DMS114 treated with DMSO at 0.1 percent for 48 hours (cell line): Measurements from ENCODE around the gene U2AF2.
A peak's percentile ranks its signal among the peaks of the same experiment; 100 is the strongest.

Source experiments
- DNase-seq: peaks from one replicate; lab custom pipeline; 2025; ENCODE audit not compliant: unreplicated experiment; lab: John Stamatoyannopoulos, UW

The U2AF2 gene

DNA sequence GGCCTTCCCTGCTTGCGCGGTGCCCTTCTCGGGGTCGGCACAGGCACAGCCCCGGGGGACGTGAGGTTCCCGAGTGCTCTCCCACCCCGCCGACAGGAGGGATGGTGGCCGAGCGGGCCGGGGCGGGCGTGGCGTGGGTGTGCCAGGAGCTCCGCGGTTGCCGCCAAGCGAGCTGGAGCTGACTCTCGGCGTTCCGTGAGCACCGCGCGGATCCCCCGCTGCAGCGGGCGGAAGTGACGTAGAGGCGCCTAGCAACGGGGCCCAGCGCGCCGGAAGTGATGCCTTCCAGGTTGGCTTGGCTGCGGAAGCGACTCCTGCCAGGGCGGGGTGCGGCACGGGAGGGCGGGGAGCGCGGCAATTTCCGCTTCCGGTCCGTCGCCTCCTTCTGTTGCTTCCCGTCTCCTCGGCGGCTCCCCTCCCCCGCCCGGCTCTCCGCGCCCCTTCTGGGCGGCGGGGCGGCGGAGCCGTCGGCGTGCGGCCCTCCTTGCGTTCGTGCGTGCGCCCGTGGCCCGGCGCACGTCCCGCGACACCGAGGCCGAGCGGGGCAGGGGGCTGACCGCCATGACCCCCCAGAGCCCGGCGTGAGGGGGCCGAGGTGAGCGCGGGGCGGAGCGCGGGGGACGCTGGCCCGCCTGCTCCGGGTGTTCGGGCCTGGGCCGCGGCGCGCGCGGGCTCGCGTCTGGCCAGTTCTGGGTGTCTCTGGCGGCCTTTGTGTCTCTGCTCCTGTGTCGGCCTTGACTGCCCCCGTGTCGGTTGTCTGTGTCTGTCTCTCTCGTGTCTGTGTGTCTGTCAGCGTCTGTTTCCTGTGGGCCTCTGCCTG, 20.2 kb downstream of the U2AF2 start, which contains the start of gene EPN1:
Gene EPN1, plus strand, starts transcription at position 386 of the 820 bp plus-strand sequence. CDS start 3,402 bp downstream, outside the sequence.
- peak; percentile 93 for DNase-seq

DNA sequence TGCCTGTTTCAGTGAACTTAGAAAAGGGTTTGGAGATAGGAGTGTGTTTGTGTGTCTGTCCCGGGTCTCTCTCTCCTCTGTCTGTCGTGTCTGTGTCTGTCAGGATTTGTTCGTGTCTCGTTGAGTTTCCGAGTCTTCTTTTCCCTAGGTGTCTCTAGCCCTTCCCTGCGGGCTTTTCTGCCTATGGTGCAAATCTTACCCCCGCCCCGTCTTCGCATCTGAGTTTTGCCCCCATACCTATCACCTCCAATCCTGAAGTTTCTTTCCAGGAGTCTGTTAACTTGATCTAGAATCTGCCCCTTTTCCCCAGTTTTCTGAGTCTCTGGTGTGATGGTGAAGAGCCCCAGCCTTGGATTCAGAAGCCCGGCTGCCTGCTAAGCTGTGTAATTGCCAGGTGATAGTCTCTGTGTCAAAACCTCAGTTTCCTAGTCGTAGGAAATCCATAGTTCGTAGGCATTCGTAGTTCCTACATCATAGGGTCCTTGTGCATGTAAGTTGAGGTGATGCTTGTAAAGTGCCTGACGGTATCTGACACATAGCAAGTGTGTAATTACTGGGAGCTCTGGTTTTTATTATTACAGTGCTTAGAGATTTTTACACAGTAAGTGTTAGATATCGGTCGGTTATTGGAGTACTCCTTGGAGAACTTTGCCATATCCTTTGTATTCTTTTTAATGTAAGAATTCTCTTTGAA, 21.0 kb downstream of the U2AF2 start:
- no peak for DNase-seq

DNA sequence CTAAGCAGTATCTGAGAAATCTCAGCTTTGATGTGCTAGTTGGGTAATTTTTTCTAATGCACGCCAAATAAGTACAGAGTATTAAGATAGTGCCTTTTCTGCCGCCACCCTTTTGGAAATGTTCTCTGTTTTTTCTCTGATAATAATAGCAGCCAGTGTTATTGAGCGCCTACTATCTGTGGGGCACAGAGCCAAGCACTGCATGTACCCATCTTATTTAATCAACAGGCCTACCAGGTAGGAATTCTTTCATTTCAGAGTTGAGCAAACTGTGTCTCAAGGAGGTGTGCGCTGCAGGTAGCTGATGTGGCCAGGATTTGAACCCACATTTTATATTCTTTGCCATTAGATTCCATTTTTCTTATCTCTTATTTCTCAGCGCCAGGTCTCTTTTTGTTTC, 21.5 kb downstream of the U2AF2 start:
- no peak for DNase-seq

DNA sequence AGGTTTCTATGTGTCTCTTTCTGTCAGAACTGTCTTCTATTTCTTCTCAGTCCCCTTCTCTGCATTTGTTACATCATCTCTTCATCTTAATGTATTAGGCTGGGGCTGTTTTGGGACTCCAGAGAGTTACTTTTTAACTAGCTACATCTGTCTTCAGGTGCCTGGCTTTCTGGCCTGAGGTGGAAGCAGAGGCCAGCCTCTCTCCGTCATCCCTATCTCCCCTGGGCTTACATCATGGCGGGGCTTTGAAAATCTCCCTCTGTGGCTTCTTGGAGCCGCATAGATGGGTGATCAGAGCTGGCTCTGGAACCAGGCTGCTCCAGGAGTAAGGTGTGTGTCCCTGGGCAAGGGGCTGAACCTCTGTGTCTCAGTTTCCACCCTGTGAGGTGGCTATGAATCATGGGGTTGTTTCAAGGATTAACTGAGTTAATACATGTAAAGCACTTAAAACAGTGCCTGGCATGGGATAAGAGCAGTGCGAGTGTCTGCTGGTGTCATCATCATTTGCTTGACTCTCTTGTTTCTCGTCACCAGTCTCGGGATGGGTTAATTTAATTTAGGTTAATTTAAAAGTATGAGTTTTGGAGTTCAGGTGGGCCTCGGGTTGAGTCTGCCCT, 22.2 kb downstream of the U2AF2 start:
- DNase-seq, result no peak

DNA sequence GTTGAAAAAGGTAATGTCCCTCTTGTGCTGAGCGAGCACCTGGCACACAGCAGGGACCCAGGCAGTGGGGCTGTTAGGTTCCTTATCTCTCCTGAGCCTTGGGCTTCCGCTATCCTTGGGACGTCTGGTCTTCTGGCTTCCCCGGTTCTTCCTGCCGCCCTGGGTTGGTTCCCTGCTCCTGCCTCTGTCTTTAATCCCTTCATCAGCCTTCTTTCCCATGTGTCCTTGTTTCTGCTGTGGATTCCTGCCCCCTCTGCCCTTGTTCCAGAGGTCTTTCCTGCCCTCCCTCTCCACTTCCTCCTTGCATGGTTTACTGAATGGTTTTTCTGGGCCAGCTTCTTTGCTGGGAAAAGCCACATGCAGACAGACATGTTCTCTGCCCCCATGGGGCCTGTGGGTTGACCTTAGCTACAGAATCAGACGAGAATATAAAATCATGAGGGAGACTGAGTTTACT, 22.8 kb downstream of the U2AF2 start:
- DNase-seq, result no peak

DNA sequence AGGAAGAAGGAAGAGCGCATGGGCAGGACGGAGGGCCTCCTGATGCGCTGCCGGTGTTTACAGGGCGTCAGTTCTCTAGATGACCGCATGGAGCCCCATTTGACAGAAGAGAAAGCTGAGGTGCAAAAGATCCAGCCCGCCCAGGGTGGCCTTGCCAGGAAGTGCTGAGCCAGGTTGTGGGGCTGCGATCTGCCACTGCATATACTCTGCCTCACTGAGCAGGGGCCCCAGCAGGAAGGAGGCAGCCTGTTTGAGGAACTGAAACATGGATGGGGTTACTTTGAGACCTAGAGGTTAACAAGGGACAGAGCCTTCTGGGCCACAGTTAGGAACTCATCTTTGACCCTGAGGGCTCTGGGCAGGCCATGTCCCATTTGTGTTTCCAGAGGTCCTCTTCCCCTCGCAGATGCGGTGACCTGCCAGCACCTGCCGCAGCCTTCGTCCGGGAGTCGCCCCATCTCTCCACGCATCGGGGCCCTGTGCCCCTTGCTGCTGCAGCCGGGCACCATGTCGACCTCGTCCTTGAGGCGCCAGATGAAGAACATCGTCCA, 23.4 kb downstream of the U2AF2 start:
- no peak for DNase-seq

DNA sequence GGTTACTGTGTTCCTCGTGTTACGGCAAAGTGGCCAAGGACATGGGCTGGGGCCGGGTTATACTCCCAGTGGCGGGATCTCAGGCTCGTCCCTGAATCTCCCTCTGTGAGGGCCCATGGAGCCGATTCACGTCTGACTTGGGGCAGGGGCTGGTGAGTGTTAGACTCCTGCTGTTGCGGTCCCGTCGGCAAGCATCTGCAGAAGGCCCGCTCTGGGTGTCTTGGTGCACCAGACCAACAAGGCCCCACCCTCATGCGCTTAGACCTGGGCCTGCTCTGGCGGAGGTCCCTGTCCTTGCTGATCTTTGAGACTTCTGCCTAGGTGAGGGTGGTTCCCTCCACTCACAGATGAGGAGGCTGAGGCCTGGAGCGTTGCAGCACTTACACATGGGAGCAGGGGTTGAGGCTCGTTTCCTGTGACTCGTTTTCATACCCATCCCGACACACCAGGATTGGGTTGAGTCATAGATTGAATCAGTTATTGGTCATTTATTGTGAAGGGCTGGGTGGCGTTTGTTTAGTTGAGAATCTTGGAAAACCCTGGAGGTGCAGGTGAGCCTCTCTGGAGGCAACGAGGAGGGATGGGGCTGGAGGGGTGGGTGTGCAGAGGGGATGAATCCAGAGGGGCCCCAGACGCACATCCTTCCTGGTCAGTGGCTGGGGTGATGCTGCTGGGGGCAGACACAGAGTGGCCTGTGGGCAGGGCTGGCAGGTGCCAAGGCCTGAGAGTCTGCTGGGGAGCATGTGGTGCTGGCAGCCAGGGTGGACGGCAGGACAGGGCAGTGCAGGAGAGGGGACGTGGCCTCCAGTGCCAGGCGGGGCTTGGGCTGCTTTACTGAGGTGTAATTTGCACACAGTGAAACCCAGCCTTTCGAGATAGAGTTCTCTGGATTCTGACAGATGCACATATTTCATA, 24.8 kb downstream of the U2AF2 start:
- no peak for DNase-seq

DNA sequence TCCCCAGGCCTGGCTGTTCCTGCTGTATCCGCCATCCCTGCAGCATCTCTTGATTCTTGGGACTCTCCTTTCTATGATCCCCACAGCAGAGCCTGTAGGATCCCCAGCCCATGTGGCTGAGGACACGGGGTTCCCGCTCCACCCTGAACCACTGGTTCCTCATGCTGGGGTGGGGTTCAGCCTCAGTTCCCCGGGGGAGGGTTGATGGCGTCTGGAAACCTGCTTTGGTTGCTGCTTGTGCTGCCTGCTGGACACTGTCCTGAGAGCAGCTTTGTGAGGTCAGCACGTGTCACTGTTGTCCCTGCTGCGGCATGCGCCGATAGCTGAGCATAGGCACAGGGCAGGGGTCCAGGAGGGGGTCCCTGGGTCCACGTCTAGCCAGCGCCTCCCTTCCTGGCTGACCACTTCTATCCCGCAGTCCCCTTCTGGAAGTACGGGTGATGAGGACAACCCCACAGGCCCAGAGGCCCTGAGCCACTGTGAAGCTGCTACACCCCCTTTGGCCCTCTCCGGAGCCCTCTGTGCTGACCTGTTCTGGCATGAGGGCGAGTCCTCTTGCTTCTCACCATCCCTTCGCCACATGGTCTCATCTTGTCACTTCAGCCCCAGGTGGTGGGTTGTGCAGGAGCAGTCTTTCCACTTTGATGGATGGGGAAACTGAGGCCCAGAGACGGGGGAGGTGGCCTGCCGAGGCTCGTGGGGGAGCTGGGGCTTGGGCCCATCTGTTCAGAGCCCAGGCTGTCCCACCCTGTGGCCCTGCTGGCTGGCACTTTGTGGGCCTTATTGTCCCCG, 25.7 kb downstream of the U2AF2 start:
- no peak for DNase-seq

DNA sequence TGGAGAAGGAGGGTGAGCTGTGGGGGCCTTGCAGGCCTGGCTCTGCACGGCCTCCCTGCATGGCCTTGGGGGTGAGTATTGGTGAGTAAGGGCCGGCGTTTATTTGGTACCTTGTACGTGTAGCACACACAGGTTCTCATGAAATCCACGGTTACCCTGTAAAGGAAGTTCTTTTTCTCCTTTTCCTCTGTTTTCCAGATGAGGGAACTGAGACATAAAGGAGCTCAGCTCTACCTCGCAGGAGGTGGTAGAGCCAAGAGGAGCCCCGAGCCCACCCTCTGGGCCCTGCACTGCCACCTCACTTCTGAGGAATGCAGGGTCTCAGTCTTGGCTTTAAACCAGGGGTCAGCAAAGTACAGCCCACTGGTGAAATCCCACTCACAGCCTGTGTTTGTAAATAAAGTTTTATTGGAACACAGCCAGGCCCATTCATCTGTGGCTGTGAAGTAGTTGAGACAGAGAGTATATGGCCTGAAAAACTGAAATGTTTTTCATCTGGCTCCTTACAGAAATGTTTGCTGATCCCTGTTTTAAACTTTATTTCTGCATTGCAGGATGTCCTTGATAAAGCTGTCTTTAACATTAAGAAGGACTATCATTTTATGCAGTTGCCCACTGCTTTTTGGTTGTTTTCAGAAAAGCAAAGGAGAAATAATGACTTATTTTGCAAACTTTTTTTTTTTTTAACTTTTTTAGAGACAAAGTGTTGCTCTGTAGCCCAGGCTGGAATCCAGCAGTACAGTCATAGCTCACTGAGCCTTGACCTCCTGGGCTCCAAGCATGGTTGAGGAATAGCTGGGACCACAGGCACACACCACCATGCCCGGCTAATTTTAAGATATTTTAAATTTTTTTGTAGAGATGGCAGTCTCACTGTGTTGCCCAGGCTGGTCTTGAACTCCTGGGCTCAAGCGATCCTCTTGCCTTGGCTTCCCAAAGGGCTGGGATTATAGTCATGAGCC, 26.6 kb downstream of the U2AF2 start:
- DNase-seq, result no peak

DNA sequence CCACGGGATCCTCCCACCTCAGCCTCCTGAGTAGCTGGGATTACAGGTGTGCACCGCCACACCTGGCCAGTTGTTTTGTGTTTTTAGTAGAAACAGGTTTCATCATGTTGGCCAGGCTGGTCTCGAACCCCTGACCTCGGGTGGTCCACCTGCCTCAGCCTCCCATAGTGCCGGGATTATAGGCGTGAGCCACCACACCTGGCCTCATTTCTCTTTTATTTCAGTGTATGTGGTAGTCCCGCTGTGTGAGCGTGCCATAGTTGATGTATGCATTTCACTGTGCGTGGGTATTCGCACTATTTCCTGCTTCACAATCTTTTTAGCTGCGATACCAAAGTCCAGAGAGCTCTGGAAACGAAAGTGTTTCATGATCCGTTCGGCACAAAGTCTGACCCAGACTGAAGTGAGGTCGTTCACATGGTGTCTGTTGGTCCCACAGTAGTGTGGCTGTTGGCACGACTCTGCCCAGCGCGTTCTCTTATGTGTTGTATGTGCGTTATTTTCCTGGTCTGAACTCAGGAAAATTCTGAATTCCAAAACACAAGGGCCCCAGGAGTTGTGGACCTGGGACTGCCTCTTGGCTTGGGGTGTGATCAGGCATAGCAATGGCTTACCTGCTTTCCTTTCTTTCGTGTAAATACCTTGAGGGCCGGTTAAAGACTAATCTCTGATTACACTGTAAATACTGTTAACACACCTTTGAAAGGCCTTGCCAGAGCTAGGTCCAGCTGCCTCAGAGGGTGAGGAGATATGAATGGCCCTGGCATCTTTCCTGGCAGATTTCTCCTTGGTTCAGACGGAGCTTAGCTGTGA, 28.8 kb downstream of the U2AF2 start:
- no peak for DNase-seq

DNA sequence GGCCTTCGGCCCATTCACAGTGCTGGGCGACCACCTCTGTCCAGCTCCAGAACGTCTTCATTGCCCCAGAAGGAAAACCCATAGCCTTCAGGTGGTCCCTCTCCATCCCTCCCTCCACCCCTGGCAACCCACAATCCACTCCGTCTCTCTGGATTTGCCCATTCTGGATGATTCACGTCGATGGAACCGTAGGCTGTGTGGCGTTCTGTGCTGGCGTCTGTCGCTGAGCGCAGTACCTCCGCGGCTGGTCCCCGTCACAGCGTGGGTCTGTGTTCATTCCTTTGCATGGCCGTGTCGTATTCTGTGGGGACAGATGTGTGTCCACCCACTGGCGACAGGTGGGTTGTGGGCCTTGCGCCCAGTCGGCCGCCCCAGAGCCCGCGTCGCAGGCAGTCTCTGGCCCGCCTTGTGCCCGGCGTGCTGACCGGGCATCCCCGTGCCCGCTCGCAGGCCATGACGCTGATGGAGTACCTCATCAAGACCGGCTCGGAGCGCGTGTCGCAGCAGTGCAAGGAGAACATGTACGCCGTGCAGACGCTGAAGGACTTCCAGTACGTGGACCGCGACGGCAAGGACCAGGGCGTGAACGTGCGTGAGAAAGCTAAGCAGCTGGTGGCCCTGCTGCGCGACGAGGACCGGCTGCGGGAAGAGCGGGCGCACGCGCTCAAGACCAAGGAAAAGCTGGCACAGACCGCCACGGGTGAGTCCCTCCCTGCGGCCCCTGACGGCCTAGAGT, 30.3 kb downstream of the U2AF2 start:
- no peak for DNase-seq

DNA sequence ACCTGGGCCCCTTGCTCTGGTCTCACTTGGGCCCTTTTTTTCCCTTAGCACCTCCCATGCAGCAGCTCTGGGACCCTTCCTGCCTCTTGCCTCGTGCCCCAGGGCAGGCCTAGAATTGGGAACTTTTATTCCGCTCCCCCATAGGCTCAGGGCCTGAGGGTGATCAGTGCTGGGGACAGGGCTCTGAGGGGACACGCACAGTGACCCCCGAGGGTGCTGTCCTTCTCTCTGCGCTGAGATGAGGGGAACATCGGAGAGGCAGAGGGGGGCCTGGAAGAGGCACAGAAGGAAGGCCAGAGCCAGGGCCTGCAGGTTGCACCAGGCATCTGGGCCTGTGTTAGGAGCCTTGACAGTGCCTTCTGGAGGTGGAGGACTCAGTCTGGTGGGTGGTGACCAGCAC, 30.9 kb downstream of the U2AF2 start:
- no peak for DNase-seq

DNA sequence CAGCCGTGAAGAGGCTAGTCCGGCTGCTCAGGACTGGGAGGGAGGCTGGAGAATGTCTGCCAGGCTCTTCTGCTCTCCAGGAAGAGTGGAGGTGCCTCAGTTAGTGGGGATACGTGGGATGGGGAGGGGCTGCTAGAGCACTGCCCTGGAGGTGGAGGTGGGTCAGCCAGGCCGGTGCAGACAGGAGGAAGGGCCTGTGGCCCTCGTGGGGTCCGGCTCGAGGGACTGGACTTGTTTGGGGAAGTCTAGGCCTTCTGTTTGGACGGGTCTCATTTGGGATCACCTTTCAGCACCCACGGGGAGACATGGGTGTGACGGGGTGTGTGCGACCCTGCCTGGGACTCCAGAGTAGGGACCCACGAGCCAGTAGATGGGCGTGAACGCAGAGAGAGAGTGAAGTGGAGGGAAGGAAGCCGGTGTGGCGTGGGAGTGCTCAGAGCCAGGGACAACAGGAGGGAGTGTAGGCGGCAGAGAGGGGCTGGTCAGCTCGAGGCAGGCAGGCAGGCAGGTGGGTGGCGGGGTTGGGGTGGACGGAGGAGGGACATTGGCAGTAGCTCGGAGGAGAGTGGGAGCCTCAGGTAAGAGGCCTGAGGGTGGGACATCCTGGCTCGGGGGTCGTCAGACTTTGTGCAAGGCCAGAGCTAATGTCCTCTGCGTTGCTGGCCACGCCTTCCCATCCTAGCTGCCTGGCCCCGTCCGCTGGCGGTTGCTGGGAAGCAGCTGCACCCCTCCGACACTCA, 31.6 kb downstream of the U2AF2 start:
- DNase-seq, result no peak

DNA sequence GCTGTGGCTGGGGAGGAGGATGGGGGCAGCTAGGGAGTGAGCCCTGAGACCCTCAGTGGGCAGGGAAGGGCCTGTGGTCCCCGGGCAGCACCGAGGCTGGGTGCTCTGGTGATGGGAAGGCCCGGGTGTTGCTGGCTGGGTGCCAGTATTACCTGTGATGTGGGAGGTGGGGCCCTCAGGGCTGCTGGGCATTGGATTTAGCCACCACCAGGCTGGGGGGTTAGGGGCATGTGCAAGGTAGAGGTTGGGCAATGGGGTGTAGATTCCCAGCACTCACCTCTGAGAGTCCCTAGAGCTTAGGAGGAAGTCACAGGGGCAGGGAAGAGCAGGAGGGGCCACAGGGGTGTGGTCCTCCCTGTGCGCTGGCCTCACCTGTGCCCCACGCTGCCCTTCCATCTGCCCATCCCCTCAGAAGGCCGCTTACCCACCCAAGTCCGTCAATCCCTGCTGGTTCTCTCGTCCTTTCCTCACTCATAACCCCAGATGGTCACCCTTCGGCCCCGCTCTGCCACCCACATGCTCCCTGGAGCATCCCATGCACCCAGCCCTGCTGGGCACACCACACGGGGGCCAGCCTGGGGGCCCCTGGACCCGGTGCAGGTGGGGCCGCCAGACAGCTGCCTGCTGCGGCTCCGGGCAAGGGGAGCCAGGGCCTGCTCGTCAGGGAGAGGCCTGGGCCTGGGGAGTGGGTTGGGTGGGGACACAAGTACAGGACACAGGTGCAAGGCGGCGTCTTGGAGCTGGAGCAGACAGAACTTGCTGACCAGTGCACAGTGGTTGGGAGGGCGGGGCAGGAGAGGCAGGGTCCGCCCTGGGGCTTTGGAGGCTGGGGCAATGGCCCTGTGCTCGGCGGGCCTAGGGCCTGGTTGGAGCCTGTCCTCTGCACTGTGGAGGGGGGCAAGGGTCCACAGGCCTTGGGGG, 32.7 kb downstream of the U2AF2 start:
- DNase-seq, result no peak
